ENCODE measurements around the gene TUBA4A.
"Not testable (repeated sequence)": the region's sequence is repeated elsewhere in the genome, so short reads cannot be mapped to it uniquely, and the experiment has no call there.

The TUBA4A gene

GRCh38 chr2:219253753-219254589, at the start of gene TUBA4A:
Gene TUBA4A, minus strand, starts transcription at chr2:219253918. Its CDS starts 60 bp downstream, at chr2:219253858.
- DNase-seq: peak; percentile 92

GRCh38 chr2:219302412-219302968, 48.8 kb upstream of the TUBA4A start:
- DNase-seq: no peak

- no peak for DNase-seq
These were observed 46.3 kb upstream of the TUBA4A start for GRCh38 chr2:219300022-219300421.

- no peak for DNase-seq
These were observed 45.6 kb upstream of the TUBA4A start for GRCh38 chr2:219299372-219299760.

GRCh38 chr2:219298759-219299371, 45.1 kb upstream of the TUBA4A start:
- DNase-seq: peak; percentile 96

- no peak for DNase-seq
These were observed 44.2 kb upstream of the TUBA4A start for GRCh38 chr2:219297766-219298456.

- DNase-seq: no peak
These were observed 43.1 kb upstream of the TUBA4A start for GRCh38 chr2:219296631-219297391.

GRCh38 chr2:219296142-219296541, 42.4 kb upstream of the TUBA4A start:
- no peak for DNase-seq

GRCh38 chr2:219294356-219295351, 40.9 kb upstream of the TUBA4A start:
- DNase-seq: peak; percentile 98

- DNase-seq: no peak
These were observed 40.1 kb upstream of the TUBA4A start for GRCh38 chr2:219293736-219294231.

GRCh38 chr2:219292616-219293015, 38.9 kb upstream of the TUBA4A start:
- DNase-seq: no peak

- no peak for DNase-seq
These were observed 38.3 kb upstream of the TUBA4A start for GRCh38 chr2:219291910-219292490.

- no peak for DNase-seq
These were observed 37.7 kb upstream of the TUBA4A start for GRCh38 chr2:219291394-219291793.

GRCh38 chr2:219290381-219291171, 36.9 kb upstream of the TUBA4A start:
- no peak for DNase-seq

- DNase-seq: no peak
These were observed 36.0 kb upstream of the TUBA4A start for GRCh38 chr2:219289537-219290361.

GRCh38 chr2:219289195-219289536, 35.4 kb upstream of the TUBA4A start:
- no peak for DNase-seq

GRCh38 chr2:219287580-219288265, 34.0 kb upstream of the TUBA4A start:
- DNase-seq: no peak

GRCh38 chr2:219287116-219287440, 33.4 kb upstream of the TUBA4A start:
- not testable (repeated sequence) for DNase-seq

All from 8988T (cell line).